Measurements from ENCODE around the gene KANSL1. TPM values are rescaled to one million over a fixed set of nuclear protein-coding genes. Genes with fewer than 3 reads are reported as not detected.

KANSL1 gene
- total RNA-seq, 3 donors from 2014 or later, result 59.5 to 142 (median 111) TPM

- intact Hi-C loops (cut with DNase I; ENCODE audit: low total_unique reads), result no loop called here
- no peak overlapping the region for H3K4me3 ChIP-seq
- no peaks in the 10 kb centered on the region for H3K9me3 ChIP-seq
- H3K27me3 ChIP-seq, result no peaks in the 10 kb centered on the region
- peak; percentile 57 to 77 for DNase-seq (ENCODE audit: low spot score in 2 of 2)
- no peaks in the 10 kb centered on the region for H3K36me3 ChIP-seq
- H3K4me1 ChIP-seq, result no peaks in the 10 kb centered on the region
- no peak overlapping the region for H3K27ac ChIP-seq
- TF ChIP-seq CTCF (IDR thresholded peaks at IDR 0.05) (peak; percentile 94 to 97 (median 95)), POLR2AphosphoS5 (IDR thresholded peaks at IDR 0.05) (no peak), POLR2A (IDR thresholded peaks at IDR 0.05) (no peak)
Observed at GRCh38 chr17:46002311-46002972, 190.8 kb downstream of the KANSL1 start.

- no peak for DNase-seq (ENCODE audit: low spot score in 2 of 2)
- H3K27me3 ChIP-seq, result no peaks in the 10 kb centered on the region
- no peak overlapping the region for H3K4me3 ChIP-seq
- no peaks in the 10 kb centered on the region for H3K4me1 ChIP-seq
- TF ChIP-seq POLR2AphosphoS5 (IDR thresholded peaks at IDR 0.05) (no peak), POLR2A (IDR thresholded peaks at IDR 0.05) (no peak), CTCF (IDR thresholded peaks at IDR 0.05) (no peak)
- intact Hi-C loops (cut with DNase I; ENCODE audit: low total_unique reads), result no loop called here
- no peaks in the 10 kb centered on the region for H3K9me3 ChIP-seq
- no peaks in the 10 kb centered on the region for H3K36me3 ChIP-seq
- H3K27ac ChIP-seq, result no peak overlapping the region
Observed at GRCh38 chr17:46001390-46002310, 191.6 kb downstream of the KANSL1 start.

- intact Hi-C loops (cut with DNase I; ENCODE audit: low total_unique reads), result no loop called here
- TF ChIP-seq POLR2A (IDR thresholded peaks at IDR 0.05) (no peak), CTCF (IDR thresholded peaks at IDR 0.05) (no peak), POLR2AphosphoS5 (IDR thresholded peaks at IDR 0.05) (no peak)
- no peak for DNase-seq (ENCODE audit: low spot score in 2 of 2)
- H3K27me3 ChIP-seq, result no peaks in the 10 kb centered on the region
- H3K4me1 ChIP-seq, result no peaks in the 10 kb centered on the region
- H3K27ac ChIP-seq, result no peak overlapping the region
- H3K36me3 ChIP-seq, result no peaks in the 10 kb centered on the region
- no peaks in the 10 kb centered on the region for H3K9me3 ChIP-seq
- no peak overlapping the region for H3K4me3 ChIP-seq
Observed at GRCh38 chr17:46000757-46001156, 192.5 kb downstream of the KANSL1 start.

- Histone ChIP-seq H3K27ac (no peak overlapping the region), H3K4me3 (no peak overlapping the region), H3K27me3 (no peaks in the 10 kb centered on the region), H3K36me3 (no peaks in the 10 kb centered on the region), H3K4me1 (no peaks in the 10 kb centered on the region), H3K9me3 (no peaks in the 10 kb centered on the region)
- intact Hi-C loops (cut with DNase I; ENCODE audit: low total_unique reads), result no loop called here
- no peak for TF ChIP-seq POLR2AphosphoS5 (IDR thresholded peaks at IDR 0.05)
- TF ChIP-seq POLR2A (IDR thresholded peaks at IDR 0.05), result no peak
- no peak for TF ChIP-seq CTCF (IDR thresholded peaks at IDR 0.05)
- no peak for DNase-seq (ENCODE audit: low spot score in 2 of 2)
Observed at GRCh38 chr17:46000292-46000691, 192.9 kb downstream of the KANSL1 start.

GRCh38 chr17:45999900-46000290 lies 193.3 kb downstream of the KANSL1 start:
- TF ChIP-seq POLR2AphosphoS5 (IDR thresholded peaks at IDR 0.05), result no peak
- TF ChIP-seq CTCF (IDR thresholded peaks at IDR 0.05), result no peak
- no peak for TF ChIP-seq POLR2A (IDR thresholded peaks at IDR 0.05)
- no peak for DNase-seq (ENCODE audit: low spot score in 2 of 2)
- intact Hi-C loops (cut with DNase I; ENCODE audit: low total_unique reads), result no loop called here
- Histone ChIP-seq H3K36me3 (no peaks in the 10 kb centered on the region), H3K4me3 (no peak overlapping the region), H3K27ac (no peak overlapping the region), H3K4me1 (no peaks in the 10 kb centered on the region), H3K27me3 (no peaks in the 10 kb centered on the region), H3K9me3 (no peaks in the 10 kb centered on the region)
